ENCODE measurements around the gene PCDHGB5.
"Not testable (repeated sequence)": the region's sequence is repeated elsewhere in the genome, so short reads cannot be mapped to it uniquely, and the experiment has no call there.

PCDHGB5 gene

GRCh38 chr5:141413540-141414069, 15.9 kb downstream of the PCDHGB5 start:
- DNase-seq = no peak

- not testable (repeated sequence) for DNase-seq
Observed at GRCh38 chr5:141414548-141415274, 17.0 kb downstream of the PCDHGB5 start.

- DNase-seq = not testable (repeated sequence)
Observed at GRCh38 chr5:141415275-141415618, 17.5 kb downstream of the PCDHGB5 start.

GRCh38 chr5:141417494-141418172, 19.9 kb downstream of the PCDHGB5 start, which contains the start of gene PCDHGB7:
Gene PCDHGB7, plus strand, starts transcription at chr5:141417677. Its CDS starts 183 bp downstream, at chr5:141417860.
- peak; percentile 1 for DNase-seq

GRCh38 chr5:141419074-141419880, 21.5 kb downstream of the PCDHGB5 start:
- no peak for DNase-seq

GRCh38 chr5:141420855-141421488, 23.2 kb downstream of the PCDHGB5 start, which contains the start of gene PCDHGA11:
Gene PCDHGA11, plus strand, starts transcription at chr5:141421051. Its CDS starts 177 bp downstream, at chr5:141421228.
- no peak for DNase-seq

- no peak for DNase-seq
Observed at GRCh38 chr5:141421489-141421855, 23.7 kb downstream of the PCDHGB5 start.

- DNase-seq = no peak
Observed at GRCh38 chr5:141422742-141423291, 25.1 kb downstream of the PCDHGB5 start.

GRCh38 chr5:141427783-141428426, 30.2 kb downstream of the PCDHGB5 start:
- no peak for DNase-seq

GRCh38 chr5:141430332-141431113, 32.8 kb downstream of the PCDHGB5 start, which contains the start of gene PCDHGA12:
Gene PCDHGA12, plus strand, starts transcription at chr5:141430507. Its CDS starts 253 bp downstream, at chr5:141430760.
- DNase-seq = no peak

GRCh38 chr5:141431286-141431685, 33.5 kb downstream of the PCDHGB5 start:
- no peak for DNase-seq

- not testable (repeated sequence) for DNase-seq
Observed at GRCh38 chr5:141432308-141432707, 34.6 kb downstream of the PCDHGB5 start.

GRCh38 chr5:141432726-141433125, 35.0 kb downstream of the PCDHGB5 start:
- DNase-seq = not testable (repeated sequence)

- DNase-seq = no peak
Observed at GRCh38 chr5:141434006-141434405, 36.3 kb downstream of the PCDHGB5 start.

GRCh38 chr5:141437221-141437620, 39.5 kb downstream of the PCDHGB5 start:
- DNase-seq = no peak

- no peak for DNase-seq
Observed at GRCh38 chr5:141439411-141440141, 41.8 kb downstream of the PCDHGB5 start.

GRCh38 chr5:141440341-141440740, 42.6 kb downstream of the PCDHGB5 start:
- no peak for DNase-seq

GRCh38 chr5:141441571-141442170, 43.9 kb downstream of the PCDHGB5 start:
- no peak for DNase-seq
